Endodermal cell (in vitro differentiated cells): ENCODE measurements around the gene SLC16A2. TPM values are rescaled to one million over a fixed set of nuclear protein-coding genes. Genes with fewer than 3 reads are reported as not detected.
A peak's percentile ranks its signal among the peaks of the same experiment; 100 is the strongest.
"Not testable (repeated sequence)": the region's sequence is repeated elsewhere in the genome, so short reads cannot be mapped to it uniquely, and the experiment has no call there.

ENCODE experiments used
- DNase-seq: peaks from one replicate; pipeline ENCODE4 v3.0.0-alpha.2; 2017
- H3K27ac ChIP-seq: 2 replicates; pipeline ENCODE4 v1.5.1; 2013; ENCODE audit warnings: mild to moderate bottlenecking, low read depth, low read length, moderate library complexity
- H3K27me3 ChIP-seq: 2 replicates; pipeline ENCODE4 v1.6.1; 2013; ENCODE audit warnings: mild to moderate bottlenecking, low read length, moderate library complexity; ENCODE audit not compliant: insufficient read depth, control insufficient read depth, poor library complexity, severe bottlenecking
- H3K36me3 ChIP-seq: 2 replicates; pipeline ENCODE4 v1.7.0; 2013; ENCODE audit warnings: mild to moderate bottlenecking, low read length, moderate library complexity; ENCODE audit not compliant: control insufficient read depth, insufficient read depth
- H3K4me1 ChIP-seq: one replicate; pipeline ENCODE4 v1.7.0; 2013; ENCODE audit warnings: low read length; ENCODE audit not compliant: control insufficient read depth, insufficient read depth
- H3K4me3 ChIP-seq: 2 replicates; pipeline ENCODE4 v1.5.1; 2013; ENCODE audit warnings: mild to moderate bottlenecking, low read length, moderate library complexity
- H3K9ac ChIP-seq: 2 replicates; pipeline ENCODE4 v1.6.1; 2013; ENCODE audit warnings: mild to moderate bottlenecking, low read length, moderate library complexity; ENCODE audit not compliant: poor library complexity, severe bottlenecking; ENCODE audit errors: extremely low read depth
- H3K9me3 ChIP-seq: 2 replicates; pipeline ENCODE4 v1.6.1; 2013; ENCODE audit warnings: mild to moderate bottlenecking, low read length, moderate library complexity; ENCODE audit not compliant: control insufficient read depth
- H3K27ac Mint-ChIP-seq: 2 replicates; pipeline ENCODE4 v1.8.0; 2020; ENCODE audit warnings: mixed read lengths
- H3K27me3 Mint-ChIP-seq: 2 replicates; pipeline ENCODE4 v1.8.0; 2021; ENCODE audit warnings: mild to moderate bottlenecking, mixed read lengths; ENCODE audit not compliant: insufficient read depth
- H3K36me3 Mint-ChIP-seq: 2 replicates; pipeline ENCODE4 v1.8.0; 2020; ENCODE audit warnings: low read depth, mixed read lengths
- H3K4me1 Mint-ChIP-seq: 2 replicates; pipeline ENCODE4 v1.8.0; 2020; ENCODE audit warnings: mixed read lengths
- H3K4me3 Mint-ChIP-seq: 2 replicates; pipeline ENCODE4 v1.8.0; 2020; ENCODE audit warnings: mild to moderate bottlenecking, moderate library complexity, mixed read lengths
- H3K9me3 Mint-ChIP-seq: 2 replicates; pipeline ENCODE4 v1.8.0; 2020; ENCODE audit warnings: mild to moderate bottlenecking, mixed read lengths
- CTCF ChIP-seq: fragments of 200-600 bp; sonication (generic); conservative IDR thresholded peaks from 2 replicates; pipeline ENCODE4 v1.5.0; 2021; ENCODE audit warnings: antibody characterized with exemption, mild to moderate bottlenecking
- WGBS, 2 experiments: methylation state at CpG; one replicate each; pipeline versions ENCODE4 v1.1.5 to v1.1.7; 2013; ENCODE audit warnings: missing lambda C conversion rate in 2 of 2, mixed read lengths in 1 of 2; ENCODE audit not compliant: insufficient coverage in 1 of 2, insufficient read length in 1 of 2; 5-methylcytosine and 5-hydroxymethylcytosine counted together
- total RNA-seq, 2 donors: library from RNA; stranded (reverse); fragmentation: NEBNext Ultra II Directional in 1 of 2; extraction: Animal tissue kit (Norgen Biotek cat#: 25700) in 1 of 2; gene quantifications; 2 replicates in 1 of 2; 3 replicates in 1 of 2; pipeline ENCODE4 v1.2.1, GENCODE V29; 2021

SLC16A2 gene
- total RNA-seq, 2 donors from 2014 or later: 9.1 to 11.6 TPM

- Mint-ChIP-seq H3K4me1 (peaks cover 9% of the 10 kb centered on the region), H3K27ac (no peak overlapping the region), H3K36me3 (peaks cover under 1% of the 10 kb centered on the region), H3K4me3 (no peak overlapping the region), H3K9me3 (peaks cover 47% of the 10 kb centered on the region), H3K27me3 (peaks cover 3% of the 10 kb centered on the region)
- no peaks in the 10 kb centered on the region for H3K9me3 ChIP-seq
- TF ChIP-seq CTCF: no peak
- DNase-seq: peak; percentile 30
- no peak overlapping the region for H3K4me3 ChIP-seq
- no peaks in the 10 kb centered on the region for H3K27me3 ChIP-seq
- H3K36me3 ChIP-seq: no peaks in the 10 kb centered on the region
- no peaks in the 10 kb centered on the region for H3K4me1 ChIP-seq
- no peak overlapping the region for H3K27ac ChIP-seq
- WGBS, 2 experiments: 92 to 100% methylated on average over 2 to 3 of the region's 3 CpGs
- H3K9ac ChIP-seq: no peak overlapping the region
These were observed 90.4 kb downstream of the SLC16A2 start for GRCh38 chrX:74511704-74512103.

GRCh38 chrX:74514384-74514783 is 93.1 kb downstream of the SLC16A2 start:
- Mint-ChIP-seq H3K36me3 (peaks cover 3% of the 10 kb centered on the region), H3K9me3 (peaks cover 56% of the 10 kb centered on the region), H3K4me3 (no peak overlapping the region), H3K4me1 (peaks cover 9% of the 10 kb centered on the region), H3K27me3 (peaks cover 3% of the 10 kb centered on the region), H3K27ac (no peak overlapping the region)
- no peak overlapping the region for H3K4me3 ChIP-seq
- no peaks in the 10 kb centered on the region for H3K36me3 ChIP-seq
- H3K4me1 ChIP-seq: no peaks in the 10 kb centered on the region
- H3K27ac ChIP-seq: no peak overlapping the region
- peak; percentile 70 for DNase-seq
- H3K27me3 ChIP-seq: no peaks in the 10 kb centered on the region
- H3K9me3 ChIP-seq: no peaks in the 10 kb centered on the region
- WGBS, 2 experiments: 0% methylated on average over 1 of the region's 2 CpGs; no CpG with 5 or more reads in 1 of the 2 experiments
- H3K9ac ChIP-seq: no peak overlapping the region
- TF ChIP-seq CTCF: no peak

GRCh38 chrX:74515356-74515755 is 94.1 kb downstream of the SLC16A2 start:
- 87% methylated on average over 2 of the region's 2 CpGs; no CpG with 5 or more reads in 1 of the 2 experiments for WGBS, 2 experiments
- no peak overlapping the region for H3K27ac Mint-ChIP-seq
- no peak overlapping the region for H3K4me3 ChIP-seq
- H3K4me3 Mint-ChIP-seq: no peak overlapping the region
- TF ChIP-seq CTCF: no peak
- no peaks in the 10 kb centered on the region for H3K36me3 ChIP-seq
- no peak overlapping the region for H3K27ac ChIP-seq
- peaks cover 3% of the 10 kb centered on the region for H3K27me3 Mint-ChIP-seq
- no peak for DNase-seq
- no peak overlapping the region for H3K9ac ChIP-seq
- peaks cover 9% of the 10 kb centered on the region for H3K4me1 Mint-ChIP-seq
- H3K27me3 ChIP-seq: no peaks in the 10 kb centered on the region
- H3K36me3 Mint-ChIP-seq: peaks cover 3% of the 10 kb centered on the region
- no peaks in the 10 kb centered on the region for H3K9me3 ChIP-seq
- peaks cover 57% of the 10 kb centered on the region for H3K9me3 Mint-ChIP-seq
- H3K4me1 ChIP-seq: no peaks in the 10 kb centered on the region

GRCh38 chrX:74516013-74516412 is 94.7 kb downstream of the SLC16A2 start:
- DNase-seq, H3K27me3 ChIP-seq, H3K9ac ChIP-seq, H3K4me3 Mint-ChIP-seq, H3K27me3 Mint-ChIP-seq, H3K4me1 ChIP-seq, H3K27ac Mint-ChIP-seq, H3K36me3 Mint-ChIP-seq, H3K4me3 ChIP-seq, H3K4me1 Mint-ChIP-seq, H3K36me3 ChIP-seq, H3K27ac ChIP-seq, H3K9me3 ChIP-seq: not testable (repeated sequence)
- 100% methylated on average over 1 of the region's 1 CpG; no CpG with 5 or more reads in 1 of the 2 experiments for WGBS, 2 experiments
- H3K9me3 Mint-ChIP-seq: peaks cover 53% of the 10 kb centered on the region
